Adipocyte (in vitro differentiated cells): ENCODE measurements around the gene COPS9.

Experiments used
- DNase-seq: peaks from one replicate; pipeline ENCODE4 v3.0.0-alpha.2; 2015; ENCODE audit warnings: low read depth
- H3K27me3 ChIP-seq: replicated peaks from 2 replicates; pipeline ENCODE4 v1.7.0; 2013; ENCODE audit warnings: mild to moderate bottlenecking, low read length, moderate library complexity; ENCODE audit not compliant: control insufficient read depth, insufficient read depth
- H3K36me3 ChIP-seq: 2 replicates; pipeline ENCODE4 v1.7.0; 2013; ENCODE audit warnings: low read length, mild to moderate bottlenecking, moderate library complexity; ENCODE audit not compliant: control insufficient read depth, insufficient read depth, severe bottlenecking
- H3K4me1 ChIP-seq: 2 replicates; pipeline ENCODE4 v1.7.0; 2013; ENCODE audit warnings: mild to moderate bottlenecking, low read length, moderate library complexity; ENCODE audit not compliant: control insufficient read depth, insufficient read depth
- H3K4me3 ChIP-seq: 2 replicates; pipeline ENCODE4 v1.7.0; 2013; ENCODE audit warnings: mild to moderate bottlenecking, low read length, moderate library complexity
- H3K9ac ChIP-seq: 2 replicates; pipeline ENCODE4 v1.7.0; 2013; ENCODE audit warnings: mild to moderate bottlenecking, low read length, moderate library complexity
- H3K9me3 ChIP-seq: 2 replicates; pipeline ENCODE4 v1.7.0; 2013; ENCODE audit warnings: mild to moderate bottlenecking, low read length, moderate library complexity; ENCODE audit not compliant: control insufficient read depth

Gene COPS9

GRCh38 chr2:240121675-240122074 lies 14.4 kb downstream of the COPS9 start:
- Histone ChIP-seq H3K9me3 (peaks cover 5% of the 10 kb centered on the region), H3K9ac (no peak overlapping the region), H3K27me3 (peaks cover 5% of the 10 kb centered on the region), H3K4me1 (no peaks in the 10 kb centered on the region), H3K36me3 (peaks cover 6% of the 10 kb centered on the region), H3K4me3 (no peak overlapping the region)
- DNase-seq, result no peak

DNA sequence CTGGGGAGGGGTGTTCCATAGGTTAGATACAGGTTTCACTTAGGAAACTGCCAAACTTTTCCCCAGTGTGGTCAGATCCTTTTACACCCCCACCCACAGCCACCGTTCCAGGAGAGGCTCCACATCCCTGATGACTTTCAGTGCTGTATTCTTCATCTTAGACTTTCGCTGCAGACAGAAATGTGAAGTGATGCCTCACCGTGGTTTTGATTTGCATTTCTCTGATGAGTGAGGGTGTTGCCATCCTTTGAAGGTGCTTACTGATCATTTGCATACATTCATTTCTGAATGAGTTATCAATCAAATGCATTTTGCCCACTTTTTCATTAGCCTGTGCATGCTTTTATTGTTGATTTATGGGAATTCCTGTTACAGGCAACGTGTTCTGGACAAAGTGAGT lies 14.9 kb downstream of the COPS9 start:
- no peak for DNase-seq
- Histone ChIP-seq H3K27me3 (peaks cover 7% of the 10 kb centered on the region), H3K9ac (no peak overlapping the region), H3K4me3 (no peak overlapping the region), H3K36me3 (peaks cover 6% of the 10 kb centered on the region), H3K9me3 (peaks cover 5% of the 10 kb centered on the region), H3K4me1 (no peaks in the 10 kb centered on the region)

- no peak for DNase-seq
- H3K36me3 ChIP-seq, result no peaks in the 10 kb centered on the region
- no peak overlapping the region for H3K9ac ChIP-seq
- H3K9me3 ChIP-seq, result peaks cover 7% of the 10 kb centered on the region
- no peaks in the 10 kb centered on the region for H3K4me1 ChIP-seq
- peaks cover 35% of the 10 kb centered on the region for H3K27me3 ChIP-seq
- no peak overlapping the region for H3K4me3 ChIP-seq
Measured at GRCh38 chr2:240114233-240114632, 21.9 kb downstream of the COPS9 start.

DNA sequence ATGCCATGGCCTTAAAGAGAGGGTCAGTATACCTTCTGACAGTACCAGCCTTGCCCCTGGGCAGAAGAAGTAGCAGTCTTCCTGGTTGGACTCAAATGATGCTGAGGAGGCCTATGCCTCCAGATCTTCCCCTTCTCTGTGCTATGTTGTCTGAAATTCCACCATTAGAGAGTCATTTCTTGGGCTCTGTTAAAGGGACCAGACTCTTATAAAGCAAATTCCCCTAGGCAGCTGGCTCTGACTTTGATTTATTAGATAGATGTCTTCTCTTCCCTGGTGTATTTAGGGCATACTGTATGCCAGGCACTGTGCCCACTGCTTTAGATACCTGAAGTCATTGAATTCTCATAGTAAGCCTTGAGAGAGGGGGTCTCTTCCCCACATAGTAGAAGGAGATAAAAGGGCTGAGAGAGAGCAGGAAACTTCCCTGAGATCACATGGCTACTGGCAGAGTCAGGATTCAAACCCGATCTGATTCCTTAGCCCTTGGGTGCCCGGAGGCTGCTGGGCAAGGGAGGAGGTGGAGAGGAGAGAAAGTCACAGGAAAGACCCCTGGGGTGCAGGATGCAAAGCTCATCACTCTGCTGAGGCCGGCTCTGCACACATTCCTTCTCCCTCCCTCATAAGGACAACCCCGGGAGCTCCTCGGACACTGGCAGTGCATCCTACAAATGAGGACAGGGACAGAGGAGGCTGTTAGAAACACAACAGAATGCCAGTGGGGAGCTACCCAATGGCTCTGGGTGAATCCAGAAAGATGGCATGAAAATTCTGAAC lies 23.0 kb downstream of the COPS9 start:
- Histone ChIP-seq H3K36me3 (no peaks in the 10 kb centered on the region), H3K9me3 (peaks cover 6% of the 10 kb centered on the region), H3K4me1 (no peaks in the 10 kb centered on the region), H3K4me3 (no peak overlapping the region), H3K9ac (no peak overlapping the region), H3K27me3 (peaks cover 36% of the 10 kb centered on the region)
- DNase-seq, result no peak

DNA sequence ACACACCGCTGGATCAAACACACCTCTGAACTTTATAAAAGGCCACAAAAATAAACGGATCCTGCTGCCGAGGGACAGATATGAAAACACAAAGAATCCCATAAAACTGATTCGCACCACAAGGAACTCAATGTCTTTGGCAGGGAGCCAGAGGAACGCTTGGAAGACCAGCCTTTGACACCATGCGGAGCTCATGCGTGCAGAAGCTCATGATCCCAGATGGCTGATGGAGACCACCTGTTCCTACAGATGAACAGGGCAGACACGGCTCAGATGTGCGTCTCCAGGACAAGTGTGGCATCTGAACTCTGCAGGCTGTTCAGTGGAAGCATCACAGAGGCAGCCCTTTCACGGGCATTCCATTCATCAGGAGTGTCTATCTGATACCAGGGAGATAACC lies 24.9 kb downstream of the COPS9 start:
- Histone ChIP-seq H3K4me3 (no peak overlapping the region), H3K4me1 (no peaks in the 10 kb centered on the region), H3K9me3 (peaks cover 3% of the 10 kb centered on the region), H3K9ac (no peak overlapping the region), H3K36me3 (no peaks in the 10 kb centered on the region), H3K27me3 (peaks cover 42% of the 10 kb centered on the region)
- no peak for DNase-seq

DNA sequence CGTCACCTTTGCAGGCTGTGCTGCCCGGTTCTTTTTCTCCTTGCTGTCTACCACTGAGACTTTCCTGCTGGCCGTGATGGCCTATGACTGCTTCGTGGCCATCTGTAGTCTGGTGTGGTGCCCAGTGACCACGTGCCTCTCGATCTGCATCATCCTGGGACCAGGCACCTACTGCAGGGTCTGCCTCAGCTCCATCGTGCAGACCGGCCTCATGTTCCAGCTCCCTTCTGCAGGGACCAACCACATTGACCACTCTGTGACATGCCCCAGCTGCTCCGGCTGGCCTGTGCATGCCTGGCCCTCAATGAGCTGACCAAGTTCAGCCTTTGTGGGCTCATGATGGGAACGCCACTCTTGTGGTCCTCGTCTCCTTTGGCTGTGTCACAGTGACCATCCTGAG lies 26.7 kb downstream of the COPS9 start:
- Histone ChIP-seq H3K9ac (no peak overlapping the region), H3K27me3 (peaks cover 38% of the 10 kb centered on the region), H3K4me1 (no peaks in the 10 kb centered on the region), H3K36me3 (no peaks in the 10 kb centered on the region), H3K9me3 (no peaks in the 10 kb centered on the region), H3K4me3 (no peak overlapping the region)
- DNase-seq, result no peak

GRCh38 chr2:240107477-240107796 lies 28.7 kb downstream of the COPS9 start:
- H3K36me3 ChIP-seq, result no peaks in the 10 kb centered on the region
- peaks cover 37% of the 10 kb centered on the region for H3K27me3 ChIP-seq
- DNase-seq, result no peak
- no peak overlapping the region for H3K9ac ChIP-seq
- no peaks in the 10 kb centered on the region for H3K9me3 ChIP-seq
- no peak overlapping the region for H3K4me3 ChIP-seq
- H3K4me1 ChIP-seq, result no peaks in the 10 kb centered on the region

GRCh38 chr2:240106765-240107476 lies 29.2 kb downstream of the COPS9 start:
- Histone ChIP-seq H3K27me3 (peaks cover 37% of the 10 kb centered on the region), H3K36me3 (no peaks in the 10 kb centered on the region), H3K4me3 (no peak overlapping the region), H3K9ac (no peak overlapping the region), H3K9me3 (peaks cover 2% of the 10 kb centered on the region), H3K4me1 (no peaks in the 10 kb centered on the region)
- no peak for DNase-seq

- peaks cover 32% of the 10 kb centered on the region for H3K27me3 ChIP-seq
- H3K9me3 ChIP-seq, result peaks cover 11% of the 10 kb centered on the region
- H3K36me3 ChIP-seq, result no peaks in the 10 kb centered on the region
- no peak for DNase-seq
- no peak overlapping the region for H3K4me3 ChIP-seq
- no peaks in the 10 kb centered on the region for H3K4me1 ChIP-seq
- no peak overlapping the region for H3K9ac ChIP-seq
Measured at GRCh38 chr2:240105982-240106381, 30.1 kb downstream of the COPS9 start.

DNA sequence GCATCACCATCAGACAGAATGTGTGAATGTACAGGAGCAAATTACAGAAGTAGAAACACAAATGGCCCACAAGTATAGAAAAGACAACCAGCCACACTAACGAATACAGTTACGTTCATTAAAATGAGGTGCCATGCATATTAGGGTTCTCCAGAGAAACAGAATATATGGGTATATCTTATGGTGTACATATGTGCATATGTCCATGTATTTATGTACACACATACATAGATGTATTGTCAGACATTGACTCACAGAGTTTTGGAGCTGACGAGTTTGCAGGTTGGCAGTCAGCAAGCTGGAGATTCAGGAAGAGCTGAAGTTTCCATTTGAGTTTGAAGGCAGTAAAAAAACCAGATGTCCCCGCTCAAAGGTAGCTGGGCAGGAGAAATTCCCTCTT lies 33.0 kb downstream of the COPS9 start:
- Histone ChIP-seq H3K36me3 (no peaks in the 10 kb centered on the region), H3K4me3 (no peak overlapping the region)

GRCh38 chr2:240098349-240098748 lies 37.8 kb downstream of the COPS9 start:
- H3K27me3 ChIP-seq, result peaks cover 40% of the 10 kb centered on the region
- no peak for DNase-seq
- no peaks in the 10 kb centered on the region for H3K4me1 ChIP-seq

More for the DNA sequence above, 33.0 kb downstream of the COPS9 start:
- H3K9ac ChIP-seq, result no peak overlapping the region
- DNase-seq, result no peak
- H3K27me3 ChIP-seq, result peaks cover 15% of the 10 kb centered on the region
- H3K9me3 ChIP-seq, result peaks cover 33% of the 10 kb centered on the region
- H3K4me1 ChIP-seq, result no peaks in the 10 kb centered on the region

More at GRCh38 chr2:240098349-240098748, 37.8 kb downstream of the COPS9 start:
- Histone ChIP-seq H3K36me3 (no peaks in the 10 kb centered on the region), H3K9ac (no peak overlapping the region), H3K4me3 (no peak overlapping the region), H3K9me3 (peaks cover 59% of the 10 kb centered on the region)
